GM23338 (cell line): Measurements from ENCODE around the gene TERT.

Experiments
- CREB1 ChIP-seq: fragments of 250-450 bp; sonication (Bioruptor Pico); IDR thresholded peaks from 2 replicates; pipeline ENCODE4 v1.5.0; 2020; ENCODE audit warnings: low read depth, mild to moderate bottlenecking, moderate library complexity
- EZH2 ChIP-seq: fragments of 200-600 bp; sonication (generic); IDR thresholded peaks from one replicate; pipeline ENCODE4 v1.8.0; 2017; ENCODE audit warnings: antibody characterized with exemption, mild to moderate bottlenecking, low read depth; ENCODE audit not compliant: unreplicated experiment
- EZH2phosphoT487 ChIP-seq: fragments of 200-600 bp; sonication (generic); IDR thresholded peaks from one replicate; pipeline ENCODE4 v1.8.1; 2018; ENCODE audit warnings: antibody characterized with exemption; ENCODE audit not compliant: unreplicated experiment
- JUNB ChIP-seq: IDR thresholded peaks from one replicate; pipeline ENCODE4 v1.6.1; 2016; ENCODE audit warnings: antibody characterized with exemption; ENCODE audit not compliant: unreplicated experiment
- NANOG ChIP-seq: IDR thresholded peaks from 2 replicates; pipeline ENCODE4 v1.6.1; 2016; ENCODE audit warnings: antibody characterized with exemption, borderline replicate concordance
- POLR2AphosphoS5 ChIP-seq: IDR thresholded peaks from 2 replicates; pipeline ENCODE4 v1.6.1; 2016; ENCODE audit warnings: antibody characterized with exemption, low read depth
- REST ChIP-seq: IDR thresholded peaks from one replicate; pipeline ENCODE4 v1.6.1; 2018; ENCODE audit warnings: antibody characterized with exemption; ENCODE audit not compliant: unreplicated experiment
- ZNF114 ChIP-seq: fragments of 250-450 bp; sonication (Bioruptor Pico); IDR thresholded peaks from 2 replicates; pipeline ENCODE4 v1.5.0; 2020; ENCODE audit warnings: mild to moderate bottlenecking, moderate library complexity
- TF ChIP-seq, protein P1 (sequence below), 2 experiments: fragments of 200-600 bp in 1 of 2; sonication (generic) in 1 of 2; conservative IDR thresholded peaks; 2 replicates each; pipeline versions ENCODE4 v1.5.1 to v1.6.1; 2016 to 2017; ENCODE audit warnings: antibody characterized with exemption in 2 of 2, low read depth in 2 of 2, mild to moderate bottlenecking in 2 of 2, moderate library complexity in 1 of 2
- TF ChIP-seq, protein P2 (sequence below): IDR thresholded peaks from 2 replicates; pipeline ENCODE4 v1.6.1; 2016; ENCODE audit warnings: antibody characterized with exemption

GRCh38 chr5:1342268-1342667 lies 47.4 kb upstream of the TERT start:
- TF ChIP-seq, protein P1, sequence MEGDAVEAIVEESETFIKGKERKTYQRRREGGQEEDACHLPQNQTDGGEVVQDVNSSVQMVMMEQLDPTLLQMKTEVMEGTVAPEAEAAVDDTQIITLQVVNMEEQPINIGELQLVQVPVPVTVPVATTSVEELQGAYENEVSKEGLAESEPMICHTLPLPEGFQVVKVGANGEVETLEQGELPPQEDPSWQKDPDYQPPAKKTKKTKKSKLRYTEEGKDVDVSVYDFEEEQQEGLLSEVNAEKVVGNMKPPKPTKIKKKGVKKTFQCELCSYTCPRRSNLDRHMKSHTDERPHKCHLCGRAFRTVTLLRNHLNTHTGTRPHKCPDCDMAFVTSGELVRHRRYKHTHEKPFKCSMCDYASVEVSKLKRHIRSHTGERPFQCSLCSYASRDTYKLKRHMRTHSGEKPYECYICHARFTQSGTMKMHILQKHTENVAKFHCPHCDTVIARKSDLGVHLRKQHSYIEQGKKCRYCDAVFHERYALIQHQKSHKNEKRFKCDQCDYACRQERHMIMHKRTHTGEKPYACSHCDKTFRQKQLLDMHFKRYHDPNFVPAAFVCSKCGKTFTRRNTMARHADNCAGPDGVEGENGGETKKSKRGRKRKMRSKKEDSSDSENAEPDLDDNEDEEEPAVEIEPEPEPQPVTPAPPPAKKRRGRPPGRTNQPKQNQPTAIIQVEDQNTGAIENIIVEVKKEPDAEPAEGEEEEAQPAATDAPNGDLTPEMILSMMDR (conservative IDR thresholded peaks at IDR 0.05; ENCODE audit: low read depth in 2 of 2), result no peak
- TF ChIP-seq REST (no peak), POLR2AphosphoS5 (no peak), EZH2 (no peak), CREB1 (CRISPR knock-in tag) (no peak), ZNF114 (CRISPR knock-in tag) (no peak), EZH2phosphoT487 (no peak), NANOG (no peak), JUNB (no peak)
- TF ChIP-seq, protein P2, sequence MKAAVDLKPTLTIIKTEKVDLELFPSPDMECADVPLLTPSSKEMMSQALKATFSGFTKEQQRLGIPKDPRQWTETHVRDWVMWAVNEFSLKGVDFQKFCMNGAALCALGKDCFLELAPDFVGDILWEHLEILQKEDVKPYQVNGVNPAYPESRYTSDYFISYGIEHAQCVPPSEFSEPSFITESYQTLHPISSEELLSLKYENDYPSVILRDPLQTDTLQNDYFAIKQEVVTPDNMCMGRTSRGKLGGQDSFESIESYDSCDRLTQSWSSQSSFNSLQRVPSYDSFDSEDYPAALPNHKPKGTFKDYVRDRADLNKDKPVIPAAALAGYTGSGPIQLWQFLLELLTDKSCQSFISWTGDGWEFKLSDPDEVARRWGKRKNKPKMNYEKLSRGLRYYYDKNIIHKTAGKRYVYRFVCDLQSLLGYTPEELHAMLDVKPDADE, result no peak
